H54 (cell line): ENCODE data around the gene DOCK8.

Source experiments
- DNase-seq: peaks from one replicate; pipeline ENCODE4 v3.0.0; 2011; ENCODE audit warnings: low spot score, mixed read lengths; ENCODE audit not compliant: insufficient read length
- FAIRE-seq: peaks from 3 replicates; lab custom pipeline; 2011; peaks lifted over from hg19 to GRCh38; lab: Jason Lieb, UNC
- POLR2A ChIP-seq: IDR thresholded peaks from 2 replicates; pipeline ENCODE4 v1.6.1; 2011; ENCODE audit warnings: low read depth, mild to moderate bottlenecking, low read length

DOCK8 gene

DNA sequence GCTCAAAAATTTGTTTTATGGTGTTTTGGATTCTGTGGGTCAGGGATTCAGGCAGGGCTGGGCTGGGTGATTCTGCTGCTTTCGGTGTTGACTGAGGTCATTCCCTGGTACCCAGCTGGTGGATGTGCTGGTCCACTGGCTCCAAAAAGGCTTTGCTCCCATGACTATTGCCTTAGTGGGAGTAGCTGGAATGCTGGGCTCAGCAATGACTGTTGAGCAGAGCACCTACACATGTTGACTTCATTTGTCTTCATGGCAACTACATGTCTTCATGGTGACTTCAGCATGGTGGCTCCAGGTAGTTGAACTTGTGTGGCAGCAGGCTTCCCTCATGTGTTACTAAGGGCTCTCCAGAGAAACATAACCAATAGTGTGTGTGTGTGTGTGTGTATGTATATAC is 297.2 kb downstream of the DOCK8 start:
- no peak for FAIRE-seq
- TF ChIP-seq POLR2A: no peak
- no peak for DNase-seq

DNA sequence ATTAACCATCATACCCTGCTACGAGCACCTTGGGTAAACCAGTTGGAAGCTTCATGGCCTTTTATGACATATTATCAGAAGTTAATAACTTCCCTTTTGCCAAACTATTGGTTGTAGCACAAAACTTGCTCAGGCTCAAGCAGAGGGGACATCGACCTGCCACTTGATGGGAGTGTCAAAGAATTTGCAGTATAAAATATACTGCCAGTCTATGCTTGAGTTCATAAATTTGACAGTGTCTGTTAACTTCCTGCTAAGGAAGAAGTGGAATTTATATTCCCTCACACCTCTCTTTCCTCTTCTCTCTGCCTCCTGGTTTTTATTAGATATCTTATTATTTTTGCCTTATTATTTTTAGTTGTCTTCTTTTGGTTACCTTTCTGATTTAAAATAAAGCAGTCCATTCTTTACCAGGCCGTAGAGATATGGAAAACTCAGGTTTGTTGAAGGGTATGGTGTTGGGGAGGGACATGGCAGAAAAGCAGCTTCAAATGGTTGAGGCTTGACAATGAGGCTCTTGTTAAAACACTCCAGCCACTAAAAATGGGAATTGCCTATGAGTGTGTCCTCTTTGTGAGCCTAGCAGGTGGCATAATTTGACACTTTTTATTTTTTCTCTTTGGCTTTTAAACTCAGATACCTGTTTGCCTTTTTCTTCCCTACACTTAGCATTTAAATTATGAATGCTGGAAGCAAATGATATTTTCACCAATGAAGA is 298.0 kb downstream of the DOCK8 start:
- no peak for DNase-seq
- no peak for TF ChIP-seq POLR2A
- FAIRE-seq: no peak
